A549 (cell line): Measurements from ENCODE around the gene PDE7B. TPM values are rescaled to one million over a fixed set of nuclear protein-coding genes. Genes with fewer than 3 reads are reported as not detected.

Experiments
- ATAC-seq, 2 experiments: fragments of 200-7000 bp in 1 of 2; fragments of >200 bp in 1 of 2; cut with Nextera tagmentation in 1 of 2; cut with Tn5 transposase in 1 of 2; 3 replicates each; pipeline versions ENCODE4 v1.8.0 to v1.9.1; 2018 to 2020; ENCODE audit warnings: mild to moderate bottlenecking in 1 of 2, moderate library complexity in 1 of 2
- CTCF ChIA-PET: fragments of 300-600 bp; sonication (Branson Sonifier 250); formaldehyde crosslinking; extraction: SDS; loops from one replicate; lab custom pipeline; 2021; ENCODE audit warnings: antibody characterized with exemption, inconsistent platforms; lab: Yijun Ruan, JAX
- POLR2A ChIA-PET: fragments of 350-600 bp; formaldehyde crosslinking; extraction: SDS; loops from one replicate; lab custom pipeline; 2021; ENCODE audit warnings: antibody characterized with exemption, inconsistent platforms; lab: Yijun Ruan, JAX
- DNase-seq, 2 experiments: peaks; one replicate each; pipeline versions ENCODE4 v3.0.0 to v3.0.0-alpha.2; 2011 to 2016; ENCODE audit warnings: low read depth in 1 of 2, low spot score in 1 of 2
- FAIRE-seq: peaks from 2 replicates; lab custom pipeline; 2011; peaks lifted over from hg19 to GRCh38; lab: Jason Lieb, UNC
- H3K27ac ChIP-seq, 2 experiments: fragments of >200 bp; sonication (Bioruptor Twin); formaldehyde crosslinking; 3 replicates each; pipeline ENCODE4 v1.5.1; 2016 to 2017
- H3K4me1 ChIP-seq: fragments of >200 bp; sonication (Bioruptor Twin); formaldehyde crosslinking; 3 replicates; pipeline ENCODE4 v1.6.1; 2016
- H3K4me2 ChIP-seq: fragments of >200 bp; sonication (Bioruptor Twin); formaldehyde crosslinking; 3 replicates; pipeline ENCODE4 v1.6.1; 2016
- H3K4me3 ChIP-seq: fragments of >200 bp; sonication (Bioruptor Twin); formaldehyde crosslinking; 3 replicates; pipeline ENCODE4 v1.5.1; 2016
- H3K9me3 ChIP-seq: fragments of >200 bp; sonication (Bioruptor Twin); formaldehyde crosslinking; 3 replicates; pipeline ENCODE4 v1.6.1; 2016
- CHD2 ChIP-seq: fragments of 150-350 bp; IDR thresholded peaks from 2 replicates; pipeline ENCODE4 v1.6.1; 2014; ENCODE audit warnings: low read length; ENCODE audit not compliant: partially characterized antibody
- EHF ChIP-seq: fragments of 250-450 bp; sonication (Bioruptor Pico); IDR thresholded peaks from 2 replicates; pipeline ENCODE4 v1.5.0; 2020; ENCODE audit warnings: mild to moderate bottlenecking
- EP300 ChIP-seq, 2 experiments: fragments of >200 bp; sonication (Bioruptor Twin); formaldehyde crosslinking; IDR thresholded peaks; 2 replicates in 1 of 2; 3 replicates in 1 of 2; pipeline ENCODE4 v1.6.1; 2016 to 2017
- FOSB ChIP-seq: fragments of 250-450 bp; sonication (Bioruptor Pico); IDR thresholded peaks from 2 replicates; pipeline ENCODE4 v1.5.0; 2020; ENCODE audit warnings: mild to moderate bottlenecking, moderate library complexity
- FOSL2 ChIP-seq, 2 experiments: fragments of 450-650 bp in 1 of 2; fragments of >200 bp in 1 of 2; sonication (Bioruptor Twin) in 1 of 2; formaldehyde crosslinking; IDR thresholded peaks; 2 replicates each; pipeline versions ENCODE4 v1.5.0 to v1.6.1; 2016 to 2020; ENCODE audit warnings: mild to moderate bottlenecking in 1 of 2, moderate library complexity in 1 of 2
- FOXS1 ChIP-seq: fragments of 250-450 bp; sonication (Bioruptor Pico); IDR thresholded peaks from 2 replicates; pipeline ENCODE4 v1.5.0; 2020; ENCODE audit warnings: mild to moderate bottlenecking, moderate library complexity
- GATA3 ChIP-seq: IDR thresholded peaks from 2 replicates; pipeline ENCODE4 v1.6.1; 2012; ENCODE audit warnings: borderline replicate concordance
- KDM1A ChIP-seq: fragments of 200-600 bp; sonication (generic); IDR thresholded peaks from 2 replicates; pipeline ENCODE4 v1.6.1; 2016; ENCODE audit warnings: low read depth, mild to moderate bottlenecking
- MAFK ChIP-seq: fragments of 450-650 bp; IDR thresholded peaks from 2 replicates; pipeline ENCODE4 v1.6.1; 2014; ENCODE audit not compliant: partially characterized antibody
- MAZ ChIP-seq: fragments of 150-350 bp; IDR thresholded peaks from 2 replicates; pipeline ENCODE4 v1.6.1; 2014; ENCODE audit warnings: antibody characterized with exemption, low read depth, low read length, borderline replicate concordance
- MYC ChIP-seq: IDR thresholded peaks from 2 replicates; pipeline ENCODE4 v1.6.1; 2012; ENCODE audit warnings: mild to moderate bottlenecking, inconsistent platforms, low read length, improper control_type of control experiment, borderline replicate concordance
- NR3C1 ChIP-seq: fragments of >200 bp; sonication (Bioruptor Twin); formaldehyde crosslinking; IDR thresholded peaks from 3 replicates; pipeline ENCODE4 v1.6.1; 2017
- POLR2A ChIP-seq: IDR thresholded peaks from 2 replicates; pipeline ENCODE4 v1.6.1; 2012; ENCODE audit warnings: mild to moderate bottlenecking, low read length
- POLR2AphosphoS2 ChIP-seq: conservative IDR thresholded peaks from 2 replicates; pipeline ENCODE4 v1.6.1; 2012; ENCODE audit warnings: low read length, improper control_type of control experiment, inconsistent platforms
- RCOR1 ChIP-seq: fragments of 150-350 bp; IDR thresholded peaks from 2 replicates; pipeline ENCODE4 v1.6.1; 2014; ENCODE audit warnings: antibody characterized with exemption, low read length, low read depth
- RFX5 ChIP-seq: fragments of 450-650 bp; IDR thresholded peaks from 2 replicates; pipeline ENCODE4 v1.7.1; 2014; ENCODE audit warnings: antibody characterized with exemption, mild to moderate bottlenecking, moderate library complexity
- SMC3 ChIP-seq: fragments of >200 bp; sonication (Bioruptor Twin); formaldehyde crosslinking; IDR thresholded peaks from 3 replicates; pipeline ENCODE4 v1.6.1; 2018; ENCODE audit warnings: inconsistent platforms
- WGBS: methylation state at CpG from one replicate; pipeline ENCODE4 v1.1.6; 2017; ENCODE audit errors: missing lambda C conversion rate; 5-methylcytosine and 5-hydroxymethylcytosine counted together
- polyA plus RNA-seq, 4 experiments: library from polyadenylated mRNA; depleted of rRNA in 3 of 4; stranded (reverse); fragments of >200 nt; fragmentation: RNase III in 1 of 4; extraction: RNeasy Plus Mini Kit Qiagen cat#74134 plus additional on column Dnase treatment in 1 of 4; gene quantifications; 2 replicates in 3 of 4; 3 replicates in 1 of 4; pipeline ENCODE4 v1.2.3, GENCODE V29; 2011 to 2017
- TF ChIP-seq, protein P1 (sequence below): fragments of >200 bp; sonication (Bioruptor Twin); formaldehyde crosslinking; IDR thresholded peaks from 3 replicates; pipeline ENCODE4 v1.6.1; 2016
- TF ChIP-seq, protein P2 (sequence below): IDR thresholded peaks from 2 replicates; pipeline ENCODE4 v1.6.1; 2012
- TF ChIP-seq, protein P3 (sequence below): IDR thresholded peaks from 2 replicates; pipeline ENCODE4 v1.6.1; 2012
- TF ChIP-seq, protein P4 (sequence below): fragments of 450-650 bp; IDR thresholded peaks from 2 replicates; pipeline ENCODE4 v1.6.1; 2014; ENCODE audit warnings: antibody characterized with exemption
- TF ChIP-seq, protein P5 (sequence below): fragments of >200 bp; sonication (Bioruptor Twin); formaldehyde crosslinking; IDR thresholded peaks from 2 replicates; pipeline ENCODE4 v1.6.1; 2016
- TF ChIP-seq, protein P6 (sequence below): fragments of 150-350 bp; IDR thresholded peaks from 2 replicates; pipeline ENCODE4 v1.6.1; 2014; ENCODE audit warnings: low read depth, mild to moderate bottlenecking, low read length
- TF ChIP-seq, protein P7 (sequence below): fragments of 250-450 bp; sonication (Bioruptor Pico); IDR thresholded peaks from 2 replicates; pipeline ENCODE4 v1.5.0; 2020; ENCODE audit warnings: low read depth, mild to moderate bottlenecking, moderate library complexity

Gene PDE7B
- polyA plus RNA-seq, 2 of the 4 experiments (the other 2 are of a cell fraction): 6.6 to 13.8 TPM

DNA sequence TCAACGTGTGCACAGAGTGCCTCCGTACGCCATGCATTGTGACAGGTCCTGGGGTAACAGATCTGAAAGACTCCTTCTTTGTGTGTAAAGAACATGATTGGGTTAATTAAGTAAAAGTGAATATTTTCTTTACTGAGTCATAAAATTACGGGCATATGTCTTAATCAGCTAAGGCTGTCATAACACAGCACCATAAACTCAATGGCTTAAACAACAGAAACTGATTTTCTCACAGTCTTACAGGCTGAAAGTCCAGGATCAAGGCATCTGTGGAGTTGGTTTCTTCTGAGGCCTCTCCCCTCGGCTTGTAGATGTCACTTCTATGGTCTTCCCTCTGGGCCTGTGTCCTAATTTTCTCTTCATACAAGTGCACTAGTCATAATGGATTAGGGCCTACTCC, 221.7 kb downstream of the PDE7B start:
- ATAC-seq: no peak
- no peak for FAIRE-seq
- Histone ChIP-seq H3K4me1 (peaks cover 20% of the 10 kb centered on the region), H3K4me2 (no peak overlapping the region), H3K4me3 (no peak overlapping the region), H3K9me3 (no peaks in the 10 kb centered on the region), H3K27ac (no peak overlapping the region)
- ChIA-PET POLR2A (no interaction called here), CTCF (no interaction called here)
- no peak for DNase-seq
- 93% methylated on average over 5 of the region's 5 CpGs for WGBS
- TF ChIP-seq EHF (no peak), SMC3 (no peak), FOSB (no peak), GATA3 (no peak)
- TF ChIP-seq, protein P1, sequence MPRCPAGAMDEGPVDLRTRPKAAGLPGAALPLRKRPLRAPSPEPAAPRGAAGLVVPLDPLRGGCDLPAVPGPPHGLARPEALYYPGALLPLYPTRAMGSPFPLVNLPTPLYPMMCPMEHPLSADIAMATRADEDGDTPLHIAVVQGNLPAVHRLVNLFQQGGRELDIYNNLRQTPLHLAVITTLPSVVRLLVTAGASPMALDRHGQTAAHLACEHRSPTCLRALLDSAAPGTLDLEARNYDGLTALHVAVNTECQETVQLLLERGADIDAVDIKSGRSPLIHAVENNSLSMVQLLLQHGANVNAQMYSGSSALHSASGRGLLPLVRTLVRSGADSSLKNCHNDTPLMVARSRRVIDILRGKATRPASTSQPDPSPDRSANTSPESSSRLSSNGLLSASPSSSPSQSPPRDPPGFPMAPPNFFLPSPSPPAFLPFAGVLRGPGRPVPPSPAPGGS: no peak
- TF ChIP-seq, protein P2, sequence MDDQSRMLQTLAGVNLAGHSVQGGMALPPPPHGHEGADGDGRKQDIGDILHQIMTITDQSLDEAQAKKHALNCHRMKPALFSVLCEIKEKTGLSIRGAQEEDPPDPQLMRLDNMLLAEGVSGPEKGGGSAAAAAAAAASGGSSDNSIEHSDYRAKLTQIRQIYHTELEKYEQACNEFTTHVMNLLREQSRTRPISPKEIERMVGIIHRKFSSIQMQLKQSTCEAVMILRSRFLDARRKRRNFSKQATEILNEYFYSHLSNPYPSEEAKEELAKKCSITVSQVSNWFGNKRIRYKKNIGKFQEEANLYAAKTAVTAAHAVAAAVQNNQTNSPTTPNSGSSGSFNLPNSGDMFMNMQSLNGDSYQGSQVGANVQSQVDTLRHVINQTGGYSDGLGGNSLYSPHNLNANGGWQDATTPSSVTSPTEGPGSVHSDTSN: no peak

DNA sequence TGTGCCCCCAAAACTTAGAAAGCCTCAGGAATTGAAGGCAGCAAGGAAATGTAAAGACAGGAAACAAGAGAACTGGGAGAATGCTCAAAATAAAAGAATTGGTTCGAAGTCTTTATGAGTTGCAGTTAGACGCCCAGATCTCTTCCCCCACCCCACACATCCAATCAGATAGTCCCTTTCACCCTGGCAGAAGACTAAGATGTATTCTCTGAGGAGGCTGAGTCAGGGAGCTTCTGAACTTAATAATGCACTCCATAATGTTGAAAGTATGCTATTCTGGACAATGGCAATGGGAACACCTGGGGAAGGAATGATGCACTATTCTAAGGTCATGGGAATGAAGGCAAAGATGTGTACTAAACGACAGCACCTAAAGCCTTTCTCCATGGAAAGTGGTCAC, 225.0 kb downstream of the PDE7B start:
- H3K27ac ChIP-seq: no peak overlapping the region
- DNase-seq: no peak
- 83% methylated on average over 3 of the region's 3 CpGs for WGBS
- no peak for FAIRE-seq
- no peak for TF ChIP-seq RFX5
- no peak for TF ChIP-seq POLR2A
- no peak for TF ChIP-seq EP300 (IDR thresholded peaks at IDR 0.05)
- TF ChIP-seq, protein P3, sequence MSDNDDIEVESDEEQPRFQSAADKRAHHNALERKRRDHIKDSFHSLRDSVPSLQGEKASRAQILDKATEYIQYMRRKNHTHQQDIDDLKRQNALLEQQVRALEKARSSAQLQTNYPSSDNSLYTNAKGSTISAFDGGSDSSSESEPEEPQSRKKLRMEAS: no peak
- no peak for TF ChIP-seq CHD2
- TF ChIP-seq, protein P4, sequence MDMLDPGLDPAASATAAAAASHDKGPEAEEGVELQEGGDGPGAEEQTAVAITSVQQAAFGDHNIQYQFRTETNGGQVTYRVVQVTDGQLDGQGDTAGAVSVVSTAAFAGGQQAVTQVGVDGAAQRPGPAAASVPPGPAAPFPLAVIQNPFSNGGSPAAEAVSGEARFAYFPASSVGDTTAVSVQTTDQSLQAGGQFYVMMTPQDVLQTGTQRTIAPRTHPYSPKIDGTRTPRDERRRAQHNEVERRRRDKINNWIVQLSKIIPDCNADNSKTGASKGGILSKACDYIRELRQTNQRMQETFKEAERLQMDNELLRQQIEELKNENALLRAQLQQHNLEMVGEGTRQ: no peak
- TF ChIP-seq RCOR1: no peak
- TF ChIP-seq FOXS1 (CRISPR knock-in tag): no peak
- TF ChIP-seq, protein P5, sequence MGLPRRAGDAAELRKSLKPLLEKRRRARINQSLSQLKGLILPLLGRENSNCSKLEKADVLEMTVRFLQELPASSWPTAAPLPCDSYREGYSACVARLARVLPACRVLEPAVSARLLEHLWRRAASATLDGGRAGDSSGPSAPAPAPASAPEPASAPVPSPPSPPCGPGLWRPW: no peak
- TF ChIP-seq, protein P6, sequence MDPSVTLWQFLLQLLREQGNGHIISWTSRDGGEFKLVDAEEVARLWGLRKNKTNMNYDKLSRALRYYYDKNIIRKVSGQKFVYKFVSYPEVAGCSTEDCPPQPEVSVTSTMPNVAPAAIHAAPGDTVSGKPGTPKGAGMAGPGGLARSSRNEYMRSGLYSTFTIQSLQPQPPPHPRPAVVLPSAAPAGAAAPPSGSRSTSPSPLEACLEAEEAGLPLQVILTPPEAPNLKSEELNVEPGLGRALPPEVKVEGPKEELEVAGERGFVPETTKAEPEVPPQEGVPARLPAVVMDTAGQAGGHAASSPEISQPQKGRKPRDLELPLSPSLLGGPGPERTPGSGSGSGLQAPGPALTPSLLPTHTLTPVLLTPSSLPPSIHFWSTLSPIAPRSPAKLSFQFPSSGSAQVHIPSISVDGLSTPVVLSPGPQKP: no peak
- TF ChIP-seq, protein P7, sequence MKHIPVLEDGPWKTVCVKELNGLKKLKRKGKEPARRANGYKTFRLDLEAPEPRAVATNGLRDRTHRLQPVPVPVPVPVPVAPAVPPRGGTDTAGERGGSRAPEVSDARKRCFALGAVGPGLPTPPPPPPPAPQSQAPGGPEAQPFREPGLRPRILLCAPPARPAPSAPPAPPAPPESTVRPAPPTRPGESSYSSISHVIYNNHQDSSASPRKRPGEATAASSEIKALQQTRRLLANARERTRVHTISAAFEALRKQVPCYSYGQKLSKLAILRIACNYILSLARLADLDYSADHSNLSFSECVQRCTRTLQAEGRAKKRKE (CRISPR knock-in tag): no peak
- TF ChIP-seq KDM1A: no peak
- no peak for TF ChIP-seq FOSL2 (IDR thresholded peaks at IDR 0.05)
- no peak for TF ChIP-seq FOSL2 (CRISPR knock-in tag; IDR thresholded peaks at IDR 0.05)
- no peak for TF ChIP-seq NR3C1
- no peak for TF ChIP-seq MAZ
- TF ChIP-seq GATA3: no peak
- no peak for TF ChIP-seq MYC
- no peak for TF ChIP-seq POLR2AphosphoS2
- TF ChIP-seq MAFK: no peak
- H3K9me3 ChIP-seq: no peaks in the 10 kb centered on the region
- ChIA-PET POLR2A (no interaction called here), CTCF (no interaction called here)
- ATAC-seq: no peak
- peaks cover 30% of the 10 kb centered on the region for H3K4me1 ChIP-seq
- no peak overlapping the region for H3K4me2 ChIP-seq
- H3K4me3 ChIP-seq: no peak overlapping the region
